HL-60 (cell line): ENCODE measurements around the gene GRK5.

Source experiments
- DNase-seq, 2 experiments: peaks; one replicate each; pipeline ENCODE4 v3.0.0-alpha.2; 2010 to 2020; ENCODE audit warnings: low read depth in 1 of 2, low spot score in 1 of 2
- H3K27ac ChIP-seq: fragments of 250-450 bp; sonication (Bioruptor Pico); replicated peaks from 2 replicates; pipeline ENCODE4 v1.5.1; 2020; ENCODE audit warnings: mild to moderate bottlenecking, moderate library complexity
- H3K27me3 ChIP-seq: fragments of 250-450 bp; sonication (Bioruptor Pico); 2 replicates; pipeline ENCODE4 v1.5.1; 2021; ENCODE audit warnings: mild to moderate bottlenecking, moderate library complexity; ENCODE audit not compliant: insufficient read depth, poor library complexity, severe bottlenecking
- H3K4me3 ChIP-seq: replicated peaks from 2 replicates; pipeline ENCODE4 v1.5.1; 2011; ENCODE audit warnings: mild to moderate bottlenecking, control low read depth, low read length; ENCODE audit not compliant: insufficient read depth
- GABPA ChIP-seq: IDR thresholded peaks from 2 replicates; pipeline ENCODE4 v1.6.1; 2012; ENCODE audit warnings: low read depth
- POLR2AphosphoS5 ChIP-seq: IDR thresholded peaks from 2 replicates; pipeline ENCODE4 v1.6.1; 2012; ENCODE audit warnings: low read depth
- SPI1 ChIP-seq: IDR thresholded peaks from 2 replicates; pipeline ENCODE4 v1.6.1; 2012; ENCODE audit warnings: low read depth, mild to moderate bottlenecking, borderline replicate concordance
- TF ChIP-seq, protein P1 (sequence below): IDR thresholded peaks from one replicate; pipeline ENCODE4 v1.5.1; 2011; ENCODE audit warnings: low read length, control low read depth, inconsistent platforms; ENCODE audit not compliant: insufficient read depth
- TF ChIP-seq, protein P2 (sequence below): IDR thresholded peaks from 2 replicates; pipeline ENCODE4 v1.6.1; 2012; ENCODE audit warnings: low read depth; ENCODE audit not compliant: insufficient replicate concordance

Gene GRK5

DNA sequence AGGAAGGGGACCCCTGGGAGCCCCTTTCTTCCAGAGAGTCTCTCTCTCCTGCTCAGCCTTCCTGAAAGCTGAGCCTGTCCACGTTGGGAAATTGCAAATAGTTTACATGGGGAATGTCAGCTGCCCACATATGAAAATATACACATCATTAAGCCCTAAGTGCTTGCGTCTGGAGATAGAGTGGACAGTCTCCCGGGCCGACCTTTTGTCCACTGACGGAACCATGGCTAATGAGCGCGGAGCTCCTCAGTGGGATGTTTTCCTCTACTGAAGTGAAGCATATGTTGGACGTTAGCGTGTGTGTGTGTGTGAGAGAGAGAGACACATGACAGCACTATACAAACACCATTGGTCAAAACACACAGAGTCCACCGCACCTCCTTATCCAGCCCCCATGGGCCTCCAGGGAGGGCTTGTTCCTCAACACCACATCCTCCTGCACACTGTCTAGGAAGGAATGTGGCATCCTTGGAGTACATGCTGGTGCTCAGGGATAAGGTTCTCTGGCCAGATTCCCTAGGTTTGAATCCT, 206.8 kb downstream of the GRK5 start:
- TF ChIP-seq GABPA, result no peak
- no peak for TF ChIP-seq POLR2AphosphoS5
- TF ChIP-seq, protein P1, sequence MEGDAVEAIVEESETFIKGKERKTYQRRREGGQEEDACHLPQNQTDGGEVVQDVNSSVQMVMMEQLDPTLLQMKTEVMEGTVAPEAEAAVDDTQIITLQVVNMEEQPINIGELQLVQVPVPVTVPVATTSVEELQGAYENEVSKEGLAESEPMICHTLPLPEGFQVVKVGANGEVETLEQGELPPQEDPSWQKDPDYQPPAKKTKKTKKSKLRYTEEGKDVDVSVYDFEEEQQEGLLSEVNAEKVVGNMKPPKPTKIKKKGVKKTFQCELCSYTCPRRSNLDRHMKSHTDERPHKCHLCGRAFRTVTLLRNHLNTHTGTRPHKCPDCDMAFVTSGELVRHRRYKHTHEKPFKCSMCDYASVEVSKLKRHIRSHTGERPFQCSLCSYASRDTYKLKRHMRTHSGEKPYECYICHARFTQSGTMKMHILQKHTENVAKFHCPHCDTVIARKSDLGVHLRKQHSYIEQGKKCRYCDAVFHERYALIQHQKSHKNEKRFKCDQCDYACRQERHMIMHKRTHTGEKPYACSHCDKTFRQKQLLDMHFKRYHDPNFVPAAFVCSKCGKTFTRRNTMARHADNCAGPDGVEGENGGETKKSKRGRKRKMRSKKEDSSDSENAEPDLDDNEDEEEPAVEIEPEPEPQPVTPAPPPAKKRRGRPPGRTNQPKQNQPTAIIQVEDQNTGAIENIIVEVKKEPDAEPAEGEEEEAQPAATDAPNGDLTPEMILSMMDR, result no peak
- no peak for TF ChIP-seq SPI1
- TF ChIP-seq, protein P2, sequence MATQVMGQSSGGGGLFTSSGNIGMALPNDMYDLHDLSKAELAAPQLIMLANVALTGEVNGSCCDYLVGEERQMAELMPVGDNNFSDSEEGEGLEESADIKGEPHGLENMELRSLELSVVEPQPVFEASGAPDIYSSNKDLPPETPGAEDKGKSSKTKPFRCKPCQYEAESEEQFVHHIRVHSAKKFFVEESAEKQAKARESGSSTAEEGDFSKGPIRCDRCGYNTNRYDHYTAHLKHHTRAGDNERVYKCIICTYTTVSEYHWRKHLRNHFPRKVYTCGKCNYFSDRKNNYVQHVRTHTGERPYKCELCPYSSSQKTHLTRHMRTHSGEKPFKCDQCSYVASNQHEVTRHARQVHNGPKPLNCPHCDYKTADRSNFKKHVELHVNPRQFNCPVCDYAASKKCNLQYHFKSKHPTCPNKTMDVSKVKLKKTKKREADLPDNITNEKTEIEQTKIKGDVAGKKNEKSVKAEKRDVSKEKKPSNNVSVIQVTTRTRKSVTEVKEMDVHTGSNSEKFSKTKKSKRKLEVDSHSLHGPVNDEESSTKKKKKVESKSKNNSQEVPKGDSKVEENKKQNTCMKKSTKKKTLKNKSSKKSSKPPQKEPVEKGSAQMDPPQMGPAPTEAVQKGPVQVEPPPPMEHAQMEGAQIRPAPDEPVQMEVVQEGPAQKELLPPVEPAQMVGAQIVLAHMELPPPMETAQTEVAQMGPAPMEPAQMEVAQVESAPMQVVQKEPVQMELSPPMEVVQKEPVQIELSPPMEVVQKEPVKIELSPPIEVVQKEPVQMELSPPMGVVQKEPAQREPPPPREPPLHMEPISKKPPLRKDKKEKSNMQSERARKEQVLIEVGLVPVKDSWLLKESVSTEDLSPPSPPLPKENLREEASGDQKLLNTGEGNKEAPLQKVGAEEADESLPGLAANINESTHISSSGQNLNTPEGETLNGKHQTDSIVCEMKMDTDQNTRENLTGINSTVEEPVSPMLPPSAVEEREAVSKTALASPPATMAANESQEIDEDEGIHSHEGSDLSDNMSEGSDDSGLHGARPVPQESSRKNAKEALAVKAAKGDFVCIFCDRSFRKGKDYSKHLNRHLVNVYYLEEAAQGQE, result no peak
- no peak for DNase-seq
- no peak overlapping the region for H3K27ac ChIP-seq
- H3K4me3 ChIP-seq, result no peak overlapping the region
- H3K27me3 ChIP-seq, result no peaks in the 10 kb centered on the region

DNA sequence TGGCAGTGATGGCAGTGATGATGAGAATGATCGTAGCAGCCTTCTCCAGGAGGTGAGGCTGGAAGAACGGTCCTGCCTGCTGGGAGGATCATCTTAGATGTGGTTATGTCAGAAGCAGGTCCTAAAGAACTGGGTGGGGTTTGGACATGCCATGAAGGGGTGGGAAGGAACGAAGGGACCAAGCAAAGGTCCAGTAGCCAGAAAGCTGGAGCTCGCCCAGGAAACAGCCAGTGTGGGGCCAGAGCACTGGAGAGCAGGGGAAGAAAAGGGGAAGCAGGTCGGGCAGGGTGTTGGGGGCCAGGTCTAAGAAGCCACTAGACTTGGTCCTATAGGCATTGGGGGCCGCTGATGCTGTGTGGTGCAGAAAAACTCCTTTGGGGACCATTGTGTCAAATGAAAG, 207.8 kb downstream of the GRK5 start:
- DNase-seq, result no peak
- TF ChIP-seq, protein P2, result no peak
- TF ChIP-seq, protein P1, result no peak
- Histone ChIP-seq H3K27me3 (no peaks in the 10 kb centered on the region), H3K27ac (no peak overlapping the region), H3K4me3 (no peak overlapping the region)

DNA sequence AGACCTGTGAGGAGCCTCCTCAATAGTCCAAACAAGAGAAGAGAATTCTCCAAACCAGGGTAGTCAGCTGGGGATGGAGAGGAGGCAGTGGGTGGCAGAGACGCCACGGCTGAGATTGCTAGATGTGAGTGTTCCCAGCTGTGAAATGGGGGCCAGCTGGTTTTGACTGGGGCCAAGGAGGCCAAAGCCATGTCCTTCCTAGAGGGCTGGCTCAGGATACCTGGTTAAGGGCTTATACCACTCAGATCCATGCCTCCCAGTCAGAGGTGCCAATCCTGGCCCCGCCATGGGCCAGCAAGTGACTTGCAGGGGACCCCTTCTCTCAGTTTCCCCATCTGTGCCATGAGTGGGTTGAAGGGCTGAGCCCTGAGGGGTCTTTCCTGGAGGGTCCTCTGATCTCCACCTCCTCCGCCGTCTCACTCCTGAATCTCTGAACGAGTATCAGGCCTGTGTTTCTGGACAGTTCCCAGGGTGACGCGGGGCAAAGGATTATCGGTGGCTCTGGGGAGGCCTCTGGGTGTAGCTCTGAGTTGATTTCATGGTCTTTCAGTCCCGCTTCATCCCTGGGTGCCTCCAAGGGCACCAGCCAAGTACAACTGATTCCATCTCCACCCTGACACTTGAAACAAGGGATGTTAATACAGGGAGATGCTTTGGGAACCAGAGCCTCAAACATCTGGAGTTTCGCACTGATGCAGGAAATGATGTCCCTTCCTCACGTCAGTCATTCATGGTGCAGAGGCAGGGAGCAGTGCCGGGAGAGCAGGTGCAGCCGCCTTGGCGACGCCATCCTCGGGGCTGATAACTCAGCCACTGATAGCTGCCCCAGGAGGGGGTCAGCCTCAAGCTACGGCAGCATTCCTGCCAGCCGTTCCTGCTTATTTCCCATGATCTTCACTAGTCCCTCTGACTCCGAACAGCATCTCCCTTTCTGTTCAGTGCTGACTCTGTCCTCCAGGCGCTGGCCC, 208.4 kb downstream of the GRK5 start:
- TF ChIP-seq, protein P2, result no peak
- TF ChIP-seq SPI1, result no peak
- no peak for TF ChIP-seq GABPA
- TF ChIP-seq, protein P1, result no peak
- no peak for TF ChIP-seq POLR2AphosphoS5
- H3K27ac ChIP-seq, result no peak overlapping the region

More for the DNA sequence above, 208.4 kb downstream of the GRK5 start:
- no peaks in the 10 kb centered on the region for H3K27me3 ChIP-seq
- H3K4me3 ChIP-seq, result no peak overlapping the region
- DNase-seq, result no peak
